Lower leg skin (tissue), 3 donors: Measurements from ENCODE around the gene GID4.

ENCODE experiments used
- CTCF ChIP-seq, 3 donors: fragments of 450-650 bp; IDR thresholded peaks; one replicate each; pipeline ENCODE4 v1.5.1; 2016; ENCODE audit warnings: antibody characterized with exemption in 3 of 3, mild to moderate bottlenecking in 3 of 3, moderate library complexity in 2 of 3
- POLR2A ChIP-seq, 2 donors: fragments of 450-650 bp; IDR thresholded peaks; one replicate each; pipeline ENCODE4 v1.6.1; 2016 to 2017; ENCODE audit warnings: antibody characterized with exemption in 2 of 2, mild to moderate bottlenecking in 1 of 2, moderate library complexity in 1 of 2

GRCh38 chr17:18040261-18040858 is 1.2 kb downstream of the GID4 start:
- TF ChIP-seq CTCF (IDR thresholded peaks at IDR 0.05) (no peak), POLR2A (IDR thresholded peaks at IDR 0.05) (no peak)
